BJ (cell line): ENCODE results near the gene TKTL1. TPM values are rescaled to one million over a fixed set of nuclear protein-coding genes. Genes with fewer than 3 reads are reported as not detected.

Experiments
- CTCF ChIA-PET: fragments of 350-600 bp; formaldehyde crosslinking; extraction: SDS; loops from one replicate; lab custom pipeline; 2021; ENCODE audit warnings: antibody characterized with exemption, inconsistent platforms; lab: Yijun Ruan, JAX
- POLR2A ChIA-PET: fragments of 300-600 bp; sonication (Branson Sonifier 250); formaldehyde crosslinking; extraction: SDS; loops from one replicate; lab custom pipeline; 2021; ENCODE audit warnings: antibody characterized with exemption; lab: Charles Lee
- DNase-seq: peaks from one replicate; pipeline ENCODE4 v3.0.0-alpha.2; 2011; ENCODE audit warnings: low read depth
- H3K27me3 ChIP-seq: 2 replicates; pipeline ENCODE4 v1.6.0; 2011; ENCODE audit warnings: low read length; ENCODE audit not compliant: control insufficient read depth, insufficient read depth
- H3K36me3 ChIP-seq: 2 replicates; pipeline ENCODE4 v1.5.1; 2011; ENCODE audit warnings: low read length; ENCODE audit not compliant: control insufficient read depth, insufficient read depth
- H3K4me3 ChIP-seq: 2 replicates; pipeline ENCODE4 v1.5.1; 2011; ENCODE audit warnings: low read depth, mild to moderate bottlenecking, control low read depth, low read length
- CTCF ChIP-seq: IDR thresholded peaks from 2 replicates; pipeline ENCODE4 v1.5.1; 2011; ENCODE audit warnings: low read depth, mild to moderate bottlenecking, control low read depth, inconsistent platforms, low read length, moderate library complexity; ENCODE audit not compliant: insufficient read depth
- polyA plus RNA-seq: library from polyadenylated mRNA; depleted of rRNA; stranded (reverse); fragments of >200 nt; gene quantifications from 2 replicates; pipeline ENCODE4 v1.2.3, GENCODE V29; 2011

TKTL1 gene
- polyA plus RNA-seq, 1 experiment, result not detected

GRCh38 chrX:154355776-154356140, 60.2 kb downstream of the TKTL1 start:
- POLR2A ChIA-PET, result no interaction called here
- CTCF ChIA-PET, result interaction anchor here (1.1 kb wide), 1 partner anchor 11 kb away, joined by 3 read pairs; no protein-coding TSS in a partner anchor

GRCh38 chrX:154356596-154356995, 61.0 kb downstream of the TKTL1 start:
- no peak overlapping the region for H3K4me3 ChIP-seq
- POLR2A ChIA-PET, result no interaction called here
- H3K27me3 ChIP-seq, result no peaks in the 10 kb centered on the region
- no peak for DNase-seq
- no peak for TF ChIP-seq CTCF
- peaks cover 80% of the 10 kb centered on the region for H3K36me3 ChIP-seq
- CTCF ChIA-PET, result no interaction called here

More at GRCh38 chrX:154355776-154356140, 60.2 kb downstream of the TKTL1 start:
- peak; percentile 16; the same call in 1 of the 2 replicates for TF ChIP-seq CTCF
- no peaks in the 10 kb centered on the region for H3K27me3 ChIP-seq
- DNase-seq, result no peak
- H3K4me3 ChIP-seq, result no peak overlapping the region
- peaks cover 80% of the 10 kb centered on the region for H3K36me3 ChIP-seq

- ChIA-PET CTCF (no interaction called here), POLR2A (no interaction called here)
- DNase-seq, result no peak
- no peak for TF ChIP-seq CTCF
- Histone ChIP-seq H3K27me3 (no peaks in the 10 kb centered on the region), H3K36me3 (peaks cover 80% of the 10 kb centered on the region), H3K4me3 (no peak overlapping the region)
Observed at GRCh38 chrX:154357205-154357604, 61.6 kb downstream of the TKTL1 start.

GRCh38 chrX:154358011-154358410, 62.4 kb downstream of the TKTL1 start:
- no peak for DNase-seq
- POLR2A ChIA-PET, result no interaction called here
- Histone ChIP-seq H3K27me3 (no peaks in the 10 kb centered on the region), H3K4me3 (no peak overlapping the region), H3K36me3 (peaks cover 80% of the 10 kb centered on the region)
- no peak for TF ChIP-seq CTCF
- CTCF ChIA-PET, result no interaction called here

GRCh38 chrX:154358829-154359228, 63.2 kb downstream of the TKTL1 start:
- CTCF ChIA-PET, result no interaction called here
- POLR2A ChIA-PET, result no interaction called here

More at GRCh38 chrX:154358829-154359228, 63.2 kb downstream of the TKTL1 start:
- TF ChIP-seq CTCF, result no peak
- Histone ChIP-seq H3K36me3 (peaks cover 75% of the 10 kb centered on the region), H3K27me3 (no peaks in the 10 kb centered on the region), H3K4me3 (no peak overlapping the region)
- no peak for DNase-seq
